SK-N-SH treated with all-trans-retinoic acid at 6 μM for 48 hours (cell line): ENCODE data around the gene CHMP2A.
"Not testable (repeated sequence)": the region's sequence is repeated elsewhere in the genome, so short reads cannot be mapped to it uniquely, and the experiment has no call there.

Experiments
- ATAC-seq: fragments of 200-7000 bp; cut with Tn5 transposase; 3 replicates; pipeline ENCODE4 v1.9.1; 2020; ENCODE audit warnings: mild to moderate bottlenecking, moderate library complexity
- ARNTL ChIP-seq: fragments of 450-650 bp; formaldehyde crosslinking; IDR thresholded peaks from 2 replicates; pipeline ENCODE4 v1.5.0; 2020; ENCODE audit warnings: low read depth, mild to moderate bottlenecking, moderate library complexity, borderline replicate concordance
- BACH2 ChIP-seq: fragments of 250-450 bp; sonication (Bioruptor Pico); IDR thresholded peaks from 2 replicates; pipeline ENCODE4 v1.9.0; 2021; ENCODE audit warnings: mild to moderate bottlenecking, borderline replicate concordance
- CREB5 ChIP-seq: fragments of 250-450 bp; sonication (Bioruptor Pico); IDR thresholded peaks from 2 replicates; pipeline ENCODE4 v1.5.1; 2020; ENCODE audit warnings: low read depth, mild to moderate bottlenecking, moderate library complexity
- CSDC2 ChIP-seq: fragments of 250-450 bp; sonication (Bioruptor Pico); IDR thresholded peaks from 2 replicates; pipeline ENCODE4 v1.5.0; 2020; ENCODE audit warnings: mild to moderate bottlenecking, moderate library complexity
- CSRNP3 ChIP-seq: fragments of 250-450 bp; sonication (Bioruptor Pico); IDR thresholded peaks from 2 replicates; pipeline ENCODE4 v1.5.1; 2021; ENCODE audit warnings: mild to moderate bottlenecking, moderate library complexity
- ESRRG ChIP-seq: fragments of 250-450 bp; sonication (Bioruptor Pico); IDR thresholded peaks from 2 replicates; pipeline ENCODE4 v1.6.1; 2021; ENCODE audit warnings: mild to moderate bottlenecking
- GLIS3 ChIP-seq: fragments of 250-450 bp; sonication (Bioruptor Pico); IDR thresholded peaks from 2 replicates; pipeline ENCODE4 v1.5.0; 2020; ENCODE audit warnings: mild to moderate bottlenecking, moderate library complexity
- ISL1 ChIP-seq: fragments of 250-450 bp; sonication (Bioruptor Pico); IDR thresholded peaks from 2 replicates; pipeline ENCODE4 v2.1.2; 2022; ENCODE audit warnings: mild to moderate bottlenecking, moderate library complexity
- OSR1 ChIP-seq: fragments of 250-450 bp; sonication (Bioruptor Pico); IDR thresholded peaks from 2 replicates; pipeline ENCODE4 v1.8.0; 2022; ENCODE audit warnings: moderate library complexity, mild to moderate bottlenecking, inconsistent platforms
- PATZ1 ChIP-seq: fragments of 250-450 bp; sonication (Bioruptor Pico); IDR thresholded peaks from 2 replicates; pipeline ENCODE4 v1.8.0; 2020; ENCODE audit warnings: mild to moderate bottlenecking, moderate library complexity, borderline replicate concordance
- PPARA ChIP-seq: fragments of 250-450 bp; sonication (Bioruptor Pico); IDR thresholded peaks from 2 replicates; pipeline ENCODE4 v1.5.0; 2020; ENCODE audit warnings: mild to moderate bottlenecking, borderline replicate concordance
- RARB ChIP-seq: fragments of 250-450 bp; sonication (Bioruptor Pico); IDR thresholded peaks from 2 replicates; pipeline ENCODE4 v1.8.0; 2021; ENCODE audit warnings: mild to moderate bottlenecking, moderate library complexity
- TCF4 ChIP-seq: fragments of 250-450 bp; sonication (Bioruptor Pico); IDR thresholded peaks from 2 replicates; pipeline ENCODE4 v1.8.0; 2021; ENCODE audit warnings: mild to moderate bottlenecking, moderate library complexity, borderline replicate concordance
- ZC3H10 ChIP-seq: fragments of 250-450 bp; sonication (Bioruptor Pico); IDR thresholded peaks from 2 replicates; pipeline ENCODE4 v1.5.1; 2021; ENCODE audit warnings: mild to moderate bottlenecking, moderate library complexity
- ZFP3 ChIP-seq: fragments of 250-450 bp; sonication (Bioruptor Pico); IDR thresholded peaks from 2 replicates; pipeline ENCODE4 v1.5.0; 2020; ENCODE audit warnings: mild to moderate bottlenecking, moderate library complexity
- ZFP30 ChIP-seq: fragments of 450-650 bp; formaldehyde crosslinking; IDR thresholded peaks from 2 replicates; pipeline ENCODE4 v1.5.0; 2022; ENCODE audit warnings: mild to moderate bottlenecking, moderate library complexity
- ZNF565 ChIP-seq: fragments of 450-650 bp; formaldehyde crosslinking; conservative IDR thresholded peaks from 2 replicates; pipeline ENCODE4 v1.5.0; 2020; ENCODE audit warnings: low read depth, mild to moderate bottlenecking, moderate library complexity
- ZNF70 ChIP-seq: fragments of 450-650 bp; formaldehyde crosslinking; IDR thresholded peaks from 2 replicates; pipeline ENCODE4 v1.5.0; 2020; ENCODE audit warnings: mild to moderate bottlenecking, moderate library complexity
- ZNF8 ChIP-seq: fragments of 450-650 bp; formaldehyde crosslinking; IDR thresholded peaks from 2 replicates; pipeline ENCODE4 v1.5.0; 2020; ENCODE audit warnings: mild to moderate bottlenecking, moderate library complexity
- TF ChIP-seq, protein P1 (sequence below): fragments of 250-450 bp; sonication (Bioruptor Pico); IDR thresholded peaks from 2 replicates; pipeline ENCODE4 v1.5.0; 2020; ENCODE audit warnings: mild to moderate bottlenecking, moderate library complexity
- TF ChIP-seq, protein P2 (sequence below): fragments of 250-450 bp; sonication (Bioruptor Pico); IDR thresholded peaks from 2 replicates; pipeline ENCODE4 v1.8.0; 2021; ENCODE audit warnings: low read depth, mild to moderate bottlenecking, moderate library complexity, borderline replicate concordance

CHMP2A gene

DNA sequence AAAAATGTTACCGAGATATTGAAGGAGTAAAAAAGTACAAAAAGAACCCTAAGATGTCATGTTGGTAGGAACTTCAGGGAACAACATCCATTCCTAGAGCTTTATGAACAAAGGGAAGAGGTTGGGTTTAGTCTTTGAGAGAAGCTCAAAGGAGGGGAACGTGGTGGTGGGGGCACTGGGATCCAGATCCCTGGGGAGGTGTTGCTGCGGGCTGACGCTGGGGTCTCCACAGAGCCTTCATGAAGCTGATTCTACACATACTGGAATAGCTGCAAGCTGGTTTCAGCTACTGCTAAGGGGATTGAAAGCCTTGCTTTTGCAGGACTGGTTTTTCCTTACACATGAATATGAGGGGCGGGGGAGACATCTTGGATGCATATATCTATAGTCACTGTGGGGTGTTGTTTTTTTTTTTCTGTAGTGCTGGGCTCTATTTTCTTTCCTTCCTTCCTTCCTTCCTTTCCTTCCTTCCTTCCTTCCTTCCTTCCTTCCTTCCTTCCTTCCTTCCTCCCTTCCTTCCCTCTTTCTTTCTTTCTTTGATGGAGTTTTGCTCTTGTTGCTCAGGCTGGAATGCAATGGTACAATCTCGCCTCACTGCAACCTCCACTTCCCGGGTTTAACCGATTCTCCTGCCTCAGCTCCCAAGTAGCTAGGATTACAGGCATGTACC, 24.7 kb upstream of the CHMP2A start:
- TF ChIP-seq OSR1 (CRISPR knock-in tag) (no peak), ESRRG (CRISPR knock-in tag) (no peak), RARB (CRISPR knock-in tag) (no peak), PPARA (CRISPR knock-in tag) (no peak), ZNF8 (CRISPR knock-in tag) (no peak), ZFP30 (CRISPR knock-in tag) (no peak), ARNTL (CRISPR knock-in tag) (no peak), TCF4 (no peak), ZC3H10 (CRISPR knock-in tag) (no peak), BACH2 (CRISPR knock-in tag) (no peak), PATZ1 (CRISPR knock-in tag) (no peak)
- TF ChIP-seq, protein P1, sequence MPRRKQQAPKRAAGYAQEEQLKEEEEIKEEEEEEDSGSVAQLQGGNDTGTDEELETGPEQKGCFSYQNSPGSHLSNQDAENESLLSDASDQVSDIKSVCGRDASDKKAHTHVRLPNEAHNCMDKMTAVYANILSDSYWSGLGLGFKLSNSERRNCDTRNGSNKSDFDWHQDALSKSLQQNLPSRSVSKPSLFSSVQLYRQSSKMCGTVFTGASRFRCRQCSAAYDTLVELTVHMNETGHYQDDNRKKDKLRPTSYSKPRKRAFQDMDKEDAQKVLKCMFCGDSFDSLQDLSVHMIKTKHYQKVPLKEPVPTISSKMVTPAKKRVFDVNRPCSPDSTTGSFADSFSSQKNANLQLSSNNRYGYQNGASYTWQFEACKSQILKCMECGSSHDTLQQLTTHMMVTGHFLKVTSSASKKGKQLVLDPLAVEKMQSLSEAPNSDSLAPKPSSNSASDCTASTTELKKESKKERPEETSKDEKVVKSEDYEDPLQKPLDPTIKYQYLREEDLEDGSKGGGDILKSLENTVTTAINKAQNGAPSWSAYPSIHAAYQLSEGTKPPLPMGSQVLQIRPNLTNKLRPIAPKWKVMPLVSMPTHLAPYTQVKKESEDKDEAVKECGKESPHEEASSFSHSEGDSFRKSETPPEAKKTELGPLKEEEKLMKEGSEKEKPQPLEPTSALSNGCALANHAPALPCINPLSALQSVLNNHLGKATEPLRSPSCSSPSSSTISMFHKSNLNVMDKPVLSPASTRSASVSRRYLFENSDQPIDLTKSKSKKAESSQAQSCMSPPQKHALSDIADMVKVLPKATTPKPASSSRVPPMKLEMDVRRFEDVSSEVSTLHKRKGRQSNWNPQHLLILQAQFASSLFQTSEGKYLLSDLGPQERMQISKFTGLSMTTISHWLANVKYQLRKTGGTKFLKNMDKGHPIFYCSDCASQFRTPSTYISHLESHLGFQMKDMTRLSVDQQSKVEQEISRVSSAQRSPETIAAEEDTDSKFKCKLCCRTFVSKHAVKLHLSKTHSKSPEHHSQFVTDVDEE (CRISPR knock-in tag) = no peak

DNA sequence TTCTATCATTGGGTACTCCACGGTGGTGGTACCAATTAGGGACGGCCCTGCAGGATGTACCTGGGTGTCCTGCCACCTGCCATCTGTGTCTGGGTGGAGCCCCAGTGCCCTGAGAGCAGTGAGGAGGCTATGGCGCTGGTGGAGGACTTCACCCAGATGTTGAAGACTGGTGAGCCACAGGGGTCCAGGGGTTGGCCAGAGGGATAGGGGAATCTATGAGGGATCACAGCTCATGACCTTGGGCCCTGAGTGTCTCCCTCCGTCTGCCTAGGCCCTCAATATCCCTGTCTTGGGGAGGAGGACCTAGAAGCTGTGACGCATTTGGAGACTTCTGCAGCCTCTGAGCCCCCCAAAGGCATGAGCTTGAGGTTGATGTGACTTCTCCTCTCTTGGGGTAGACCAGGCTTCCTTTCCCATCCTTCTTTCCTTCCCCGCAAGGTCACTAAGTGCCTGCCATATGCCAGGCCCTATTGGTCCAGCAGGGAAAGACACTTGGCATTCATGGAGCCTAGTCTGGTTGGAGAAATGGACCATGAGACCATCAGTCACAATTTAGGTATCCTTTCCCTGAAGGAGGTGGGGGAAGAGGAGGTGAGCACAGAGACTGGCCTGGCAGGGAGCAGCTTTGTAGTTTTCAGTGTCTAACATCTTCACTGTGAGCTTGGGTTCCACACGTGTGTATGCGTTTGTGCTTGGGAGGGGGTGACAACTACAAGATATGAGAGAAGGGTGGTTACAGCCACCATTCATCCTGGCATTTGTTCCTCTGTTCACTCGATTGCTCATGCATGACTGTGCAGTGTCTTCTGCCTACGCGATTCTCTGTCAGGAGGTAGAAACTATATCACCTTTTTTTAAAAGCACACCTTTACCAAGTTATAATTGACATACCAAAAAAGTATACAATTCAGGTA, 23.4 kb upstream of the CHMP2A start:
- TF ChIP-seq ZNF70 = no peak
- no peak for TF ChIP-seq CREB5 (CRISPR knock-in tag)
- no peak for TF ChIP-seq ZC3H10 (CRISPR knock-in tag)
- no peak for TF ChIP-seq PPARA (CRISPR knock-in tag)
- no peak for TF ChIP-seq ZFP3
- TF ChIP-seq CSRNP3 (CRISPR knock-in tag) = no peak
- TF ChIP-seq ZFP30 (CRISPR knock-in tag) = no peak
- no peak for TF ChIP-seq RARB (CRISPR knock-in tag)
- TF ChIP-seq, protein P2, sequence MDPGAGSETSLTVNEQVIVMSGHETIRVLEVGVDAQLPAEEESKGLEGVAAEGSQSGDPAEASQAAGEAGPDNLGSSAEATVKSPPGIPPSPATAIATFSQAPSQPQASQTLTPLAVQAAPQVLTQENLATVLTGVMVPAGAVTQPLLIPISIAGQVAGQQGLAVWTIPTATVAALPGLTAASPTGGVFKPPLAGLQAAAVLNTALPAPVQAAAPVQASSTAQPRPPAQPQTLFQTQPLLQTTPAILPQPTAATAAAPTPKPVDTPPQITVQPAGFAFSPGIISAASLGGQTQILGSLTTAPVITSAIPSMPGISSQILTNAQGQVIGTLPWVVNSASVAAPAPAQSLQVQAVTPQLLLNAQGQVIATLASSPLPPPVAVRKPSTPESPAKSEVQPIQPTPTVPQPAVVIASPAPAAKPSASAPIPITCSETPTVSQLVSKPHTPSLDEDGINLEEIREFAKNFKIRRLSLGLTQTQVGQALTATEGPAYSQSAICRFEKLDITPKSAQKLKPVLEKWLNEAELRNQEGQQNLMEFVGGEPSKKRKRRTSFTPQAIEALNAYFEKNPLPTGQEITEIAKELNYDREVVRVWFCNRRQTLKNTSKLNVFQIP (CRISPR knock-in tag) = no peak
- no peak for TF ChIP-seq ESRRG (CRISPR knock-in tag)
- no peak for TF ChIP-seq GLIS3 (CRISPR knock-in tag)
- no peak for TF ChIP-seq CSDC2
- TF ChIP-seq OSR1 (CRISPR knock-in tag) = no peak
- TF ChIP-seq, protein P1 (CRISPR knock-in tag) = no peak
- no peak for TF ChIP-seq ZNF565 (CRISPR knock-in tag)
- no peak for TF ChIP-seq ISL1 (CRISPR knock-in tag)
- TF ChIP-seq, all 23 proteins: peak for 0
- no peak for ATAC-seq

More for the DNA sequence above, 24.7 kb upstream of the CHMP2A start:
- ATAC-seq = no peak

GRCh38 chr19:58577581-58577980, 22.7 kb upstream of the CHMP2A start:
- ATAC-seq = not testable (repeated sequence)
